HG03342 (cell line): Measurements from ENCODE around the gene RANBP3L.
"Not testable (repeated sequence)": the region's sequence is repeated elsewhere in the genome, so short reads cannot be mapped to it uniquely, and the experiment has no call there.

Source experiments
- ATAC-seq: cut with Tn5 transposase; IDR thresholded peaks from one replicate; pipeline ENCODE4 v1.9.1; 2021; ENCODE audit warnings: mild to moderate bottlenecking, moderate library complexity; ENCODE audit not compliant: unreplicated experiment

Gene RANBP3L

GRCh38 chr5:36301858-36302603 is at the start of gene RANBP3L:
Gene RANBP3L (minus strand): TSS chr5:36301902. CDS start chr5:36301416, 486 bp downstream.
- peak; percentile 63 for ATAC-seq

GRCh38 chr5:36346896-36347690 is 45.4 kb upstream of the RANBP3L start:
- no peak for ATAC-seq

GRCh38 chr5:36344899-36345298 is 43.2 kb upstream of the RANBP3L start:
- no peak for ATAC-seq

- not testable (repeated sequence) for ATAC-seq
Measured at GRCh38 chr5:36341720-36342119, 40.0 kb upstream of the RANBP3L start.

- ATAC-seq = no peak
Measured at GRCh38 chr5:36337597-36337996, 35.9 kb upstream of the RANBP3L start.

- ATAC-seq = no peak
Measured at GRCh38 chr5:36334315-36334714, 32.6 kb upstream of the RANBP3L start.

- ATAC-seq = not testable (repeated sequence)
Measured at GRCh38 chr5:36332720-36333119, 31.0 kb upstream of the RANBP3L start.

DNA sequence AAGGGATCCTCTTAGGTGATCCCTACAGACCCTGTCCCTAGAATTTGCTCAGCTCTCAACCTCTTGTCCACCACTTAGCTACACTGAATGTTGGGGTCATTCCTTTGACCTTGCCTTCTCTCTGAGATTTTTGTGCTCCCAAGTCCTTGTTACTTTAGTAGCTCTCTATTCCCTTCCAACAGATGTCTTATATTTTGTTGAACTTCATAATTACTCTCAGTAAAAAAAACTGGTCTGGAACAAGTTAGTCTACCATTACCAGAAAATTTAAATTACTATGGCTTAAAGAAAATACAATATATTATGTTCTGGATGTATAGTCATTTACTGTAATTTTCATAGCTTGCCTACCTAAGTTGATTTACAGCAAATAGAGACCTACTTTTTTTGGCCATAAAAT is 23.5 kb upstream of the RANBP3L start:
- no peak for ATAC-seq

DNA sequence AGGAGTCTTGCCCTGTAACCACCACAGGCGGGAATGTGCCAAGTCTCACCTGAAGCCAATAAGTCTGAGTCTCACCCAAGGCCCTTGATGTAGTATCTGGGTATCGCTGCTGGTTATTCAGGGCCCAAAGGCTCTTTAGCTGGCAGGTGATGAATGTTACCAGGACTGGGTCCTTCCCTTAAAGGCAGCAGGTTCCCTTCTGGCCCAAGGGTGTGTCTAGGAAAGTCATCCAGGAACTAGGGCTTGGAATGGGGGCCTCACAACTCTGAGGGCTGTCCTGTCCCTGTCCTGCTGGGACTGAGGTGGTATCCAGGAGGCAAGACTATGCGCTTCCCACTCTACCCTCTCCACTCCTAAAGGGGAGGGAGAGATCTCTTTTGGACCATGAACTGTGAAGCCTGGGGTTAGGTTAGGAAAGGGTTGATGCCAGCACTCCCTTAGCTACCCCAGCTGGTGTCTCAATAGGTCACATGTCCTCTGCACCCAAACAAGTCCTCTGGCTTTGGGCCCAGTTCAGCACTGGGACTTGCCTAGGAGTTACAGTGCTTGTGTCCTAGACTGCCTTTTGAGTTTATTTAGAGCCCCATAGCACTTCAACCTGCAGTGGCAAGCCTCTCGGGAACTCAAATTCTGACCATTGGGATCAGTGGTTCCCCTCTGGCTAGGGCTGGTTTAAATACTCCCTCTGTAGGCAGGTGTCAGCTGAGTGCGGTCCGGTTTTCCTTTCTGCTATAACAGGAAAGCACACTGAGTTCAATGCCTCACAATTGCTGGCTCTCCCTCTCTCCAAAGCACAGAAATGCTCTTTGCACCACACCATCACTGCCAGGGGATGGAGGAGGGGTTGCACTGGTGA is 22.5 kb upstream of the RANBP3L start:
- no peak for ATAC-seq

GRCh38 chr5:36312953-36313672 is 11.4 kb upstream of the RANBP3L start:
- no peak for ATAC-seq

GRCh38 chr5:36311956-36312355 is 10.3 kb upstream of the RANBP3L start:
- ATAC-seq = no peak

- ATAC-seq = no peak
Measured at GRCh38 chr5:36310138-36310537, 8.4 kb upstream of the RANBP3L start.

DNA sequence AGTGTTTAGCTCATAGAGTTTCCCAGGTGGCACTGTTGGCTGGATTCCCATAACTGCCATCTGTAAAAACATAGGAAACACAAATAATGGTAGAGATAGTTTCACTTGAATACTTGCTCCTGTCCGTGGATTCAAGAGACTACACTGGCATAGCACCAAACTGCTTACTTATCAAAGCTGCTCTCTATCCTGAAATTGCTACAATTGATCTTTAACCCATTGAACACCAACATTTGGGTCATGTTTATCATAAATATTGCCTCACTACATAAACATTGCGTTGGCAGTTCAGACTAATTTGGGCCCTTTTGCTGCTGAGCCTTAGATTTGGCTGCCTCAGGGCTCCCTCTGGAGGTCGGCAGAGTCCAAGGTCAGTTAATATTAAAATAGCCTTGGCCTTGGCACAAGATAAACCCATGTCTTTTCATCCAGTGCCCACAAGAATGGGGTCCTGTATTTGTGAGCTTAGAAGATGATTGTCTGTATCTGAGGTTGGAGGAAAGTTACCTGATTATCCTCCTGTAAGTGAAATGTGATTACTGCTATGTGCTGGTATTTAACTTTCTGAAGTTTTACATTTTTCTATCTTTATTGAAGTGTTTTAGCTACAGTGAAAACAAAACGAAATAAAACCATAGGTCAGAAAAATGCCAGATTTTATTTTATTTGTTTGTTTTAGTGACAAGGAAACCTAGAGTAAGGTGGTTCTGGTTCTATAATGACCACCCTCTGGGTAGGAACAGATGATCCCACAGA is 4.0 kb upstream of the RANBP3L start:
- peak; percentile 52 for ATAC-seq

DNA sequence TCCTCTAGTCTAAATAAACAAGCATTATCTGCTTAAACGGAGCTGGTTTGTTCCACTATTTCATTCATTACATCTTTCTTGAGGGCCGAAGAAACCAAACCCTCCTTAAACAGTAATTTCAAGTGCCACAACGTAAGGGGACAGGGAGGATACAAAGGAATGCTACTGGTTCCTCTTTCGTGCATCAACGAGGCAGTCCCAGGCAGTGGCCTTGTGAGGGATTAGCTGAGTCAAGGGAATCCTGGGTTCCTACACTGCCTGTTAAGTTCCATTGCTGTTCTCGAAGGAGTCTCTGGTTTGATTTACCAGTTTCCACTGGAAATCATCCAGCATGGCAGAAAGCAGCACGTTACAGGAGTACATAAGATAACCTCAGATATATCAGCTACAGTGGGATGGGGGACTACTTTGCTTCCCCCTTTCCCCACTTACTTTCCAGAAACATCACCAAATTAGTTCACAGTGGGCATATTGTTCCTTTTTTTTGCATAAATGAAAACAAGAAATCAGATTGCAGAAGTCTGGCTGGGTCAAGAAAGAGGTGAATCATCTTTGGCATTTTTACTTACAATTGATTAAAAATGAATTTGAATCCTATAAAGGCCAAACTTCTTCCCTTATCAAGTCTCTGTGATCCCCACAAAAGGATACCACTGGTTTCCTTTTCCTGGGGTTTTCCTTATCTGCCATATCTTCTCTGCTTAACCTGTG is 2.5 kb upstream of the RANBP3L start:
- ATAC-seq = no peak

DNA sequence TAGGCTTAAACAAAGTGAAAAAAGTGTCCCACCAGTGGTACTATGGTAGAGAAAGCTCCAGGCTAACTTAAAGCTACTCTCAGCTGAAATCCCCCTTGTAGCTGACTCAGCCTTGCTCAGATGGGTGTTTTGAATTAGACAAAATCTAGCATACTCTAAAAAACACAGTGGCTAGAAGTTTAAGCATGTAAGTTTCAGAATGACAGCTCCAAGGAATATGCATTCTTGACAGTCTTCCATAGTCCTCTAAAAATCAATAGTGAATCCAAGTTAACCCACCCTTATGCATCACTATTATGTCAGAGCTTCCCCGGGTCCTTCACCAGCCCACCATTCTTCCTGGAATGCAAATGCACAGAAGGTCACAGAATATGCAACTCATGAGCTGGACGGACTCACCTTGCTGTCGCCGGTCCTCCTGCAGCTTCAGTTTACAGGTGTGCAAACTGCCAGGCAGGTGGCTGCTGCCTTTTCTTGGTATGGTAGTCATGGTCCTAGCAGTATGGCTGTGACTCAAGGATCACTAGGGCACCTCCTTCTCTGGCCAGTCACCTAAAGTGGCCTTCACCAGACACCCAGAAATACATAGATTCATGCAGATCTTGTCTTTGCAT is 668 bp downstream of the RANBP3L start:
- no peak for ATAC-seq

- no peak for ATAC-seq
Measured at GRCh38 chr5:36300191-36300926, 1.3 kb downstream of the RANBP3L start.

GRCh38 chr5:36298552-36298951 is 3.1 kb downstream of the RANBP3L start:
- ATAC-seq = no peak

DNA sequence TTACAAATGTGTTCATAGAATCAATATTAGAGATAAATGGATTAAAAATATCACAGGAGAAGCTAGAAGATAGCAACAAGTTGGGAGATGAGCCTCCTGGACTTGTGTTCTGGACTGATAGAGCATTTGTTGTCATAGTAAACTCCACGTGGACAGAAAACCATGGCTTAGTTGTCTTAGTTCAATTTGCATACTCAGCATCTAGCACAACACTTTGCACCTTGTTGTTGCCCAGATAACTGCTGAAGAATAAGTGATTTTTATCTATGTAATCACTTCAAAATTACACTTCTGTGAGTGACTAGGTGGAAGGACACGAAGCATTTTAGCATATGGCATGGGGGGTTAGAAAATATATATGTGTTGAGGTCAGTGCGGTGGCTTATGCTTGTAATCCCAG is 4.0 kb downstream of the RANBP3L start:
- ATAC-seq = no peak
